NB4 (cell line): Measurements from ENCODE around the gene ELL.

Experiments used
- MAX ChIP-seq: IDR thresholded peaks from 2 replicates; pipeline ENCODE4 v1.6.1; 2011; ENCODE audit warnings: low read depth, low read length
- TF ChIP-seq, protein P1 (sequence below): IDR thresholded peaks from one replicate; pipeline ENCODE4 v1.5.1; 2012; ENCODE audit warnings: low read depth, low read length

GRCh38 chr19:18414504-18415177, 107.2 kb downstream of the ELL start:
- TF ChIP-seq, protein P1, sequence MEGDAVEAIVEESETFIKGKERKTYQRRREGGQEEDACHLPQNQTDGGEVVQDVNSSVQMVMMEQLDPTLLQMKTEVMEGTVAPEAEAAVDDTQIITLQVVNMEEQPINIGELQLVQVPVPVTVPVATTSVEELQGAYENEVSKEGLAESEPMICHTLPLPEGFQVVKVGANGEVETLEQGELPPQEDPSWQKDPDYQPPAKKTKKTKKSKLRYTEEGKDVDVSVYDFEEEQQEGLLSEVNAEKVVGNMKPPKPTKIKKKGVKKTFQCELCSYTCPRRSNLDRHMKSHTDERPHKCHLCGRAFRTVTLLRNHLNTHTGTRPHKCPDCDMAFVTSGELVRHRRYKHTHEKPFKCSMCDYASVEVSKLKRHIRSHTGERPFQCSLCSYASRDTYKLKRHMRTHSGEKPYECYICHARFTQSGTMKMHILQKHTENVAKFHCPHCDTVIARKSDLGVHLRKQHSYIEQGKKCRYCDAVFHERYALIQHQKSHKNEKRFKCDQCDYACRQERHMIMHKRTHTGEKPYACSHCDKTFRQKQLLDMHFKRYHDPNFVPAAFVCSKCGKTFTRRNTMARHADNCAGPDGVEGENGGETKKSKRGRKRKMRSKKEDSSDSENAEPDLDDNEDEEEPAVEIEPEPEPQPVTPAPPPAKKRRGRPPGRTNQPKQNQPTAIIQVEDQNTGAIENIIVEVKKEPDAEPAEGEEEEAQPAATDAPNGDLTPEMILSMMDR: no peak
- peak; percentile 86 for TF ChIP-seq MAX
